HG02852 (cell line): ENCODE measurements around the gene MUSTN1.

Source experiments
- ATAC-seq: cut with Tn5 transposase; IDR thresholded peaks from one replicate; pipeline ENCODE4 v1.9.1; 2021; ENCODE audit warnings: mild to moderate bottlenecking, moderate library complexity; ENCODE audit not compliant: unreplicated experiment

Gene MUSTN1

DNA sequence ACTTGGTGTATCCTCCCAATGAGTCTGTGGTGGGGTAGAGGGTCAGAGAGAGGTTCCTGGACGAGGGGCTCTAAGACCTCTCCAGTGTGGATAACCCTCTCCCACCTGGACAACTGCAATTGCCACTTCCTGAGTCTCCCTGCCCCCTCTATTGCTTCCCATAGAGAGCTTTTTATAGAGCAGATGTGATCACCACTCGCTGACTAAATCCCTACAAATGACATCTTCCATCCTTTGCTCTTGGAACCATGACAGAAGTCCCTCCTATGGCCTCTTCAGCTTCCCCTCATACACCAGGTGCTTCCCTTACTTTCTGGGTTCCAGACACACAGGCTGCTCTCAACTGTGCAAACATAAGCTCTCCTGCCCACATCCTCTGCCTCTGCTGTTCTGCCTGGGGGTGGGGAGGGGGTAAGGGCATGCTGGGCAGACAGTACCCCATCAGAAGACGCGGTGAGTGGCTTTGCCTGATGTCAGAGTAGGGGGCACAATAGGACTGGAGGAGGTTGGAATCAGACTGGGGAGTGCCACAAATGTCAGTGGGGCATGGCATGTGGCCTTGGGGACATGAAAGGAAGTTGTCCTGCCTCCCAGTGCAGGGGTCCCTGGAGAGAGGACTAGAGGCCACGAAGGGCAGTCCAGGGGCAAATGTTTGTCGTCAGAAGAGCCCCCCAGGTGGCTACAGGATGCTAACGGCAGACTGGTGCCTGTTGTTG is 25.0 kb downstream of the MUSTN1 start:
- no peak for ATAC-seq

DNA sequence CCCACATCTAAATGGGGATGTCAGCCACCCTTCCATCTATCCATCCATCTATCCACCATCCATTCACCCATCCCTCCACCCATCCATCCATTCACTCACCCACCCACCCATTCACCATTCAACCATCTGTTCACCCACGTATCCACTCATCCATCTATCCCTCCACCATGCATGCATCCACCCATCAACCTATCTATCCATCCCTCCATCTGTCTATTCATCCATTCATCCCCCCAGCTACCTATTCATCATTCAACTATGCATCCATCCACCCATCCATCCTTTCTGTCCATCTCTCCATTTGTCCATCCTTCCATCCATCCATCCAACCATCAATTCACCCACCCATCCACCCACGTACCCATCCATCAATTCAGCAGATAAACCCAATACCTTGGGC is 25.7 kb downstream of the MUSTN1 start:
- no peak for ATAC-seq

DNA sequence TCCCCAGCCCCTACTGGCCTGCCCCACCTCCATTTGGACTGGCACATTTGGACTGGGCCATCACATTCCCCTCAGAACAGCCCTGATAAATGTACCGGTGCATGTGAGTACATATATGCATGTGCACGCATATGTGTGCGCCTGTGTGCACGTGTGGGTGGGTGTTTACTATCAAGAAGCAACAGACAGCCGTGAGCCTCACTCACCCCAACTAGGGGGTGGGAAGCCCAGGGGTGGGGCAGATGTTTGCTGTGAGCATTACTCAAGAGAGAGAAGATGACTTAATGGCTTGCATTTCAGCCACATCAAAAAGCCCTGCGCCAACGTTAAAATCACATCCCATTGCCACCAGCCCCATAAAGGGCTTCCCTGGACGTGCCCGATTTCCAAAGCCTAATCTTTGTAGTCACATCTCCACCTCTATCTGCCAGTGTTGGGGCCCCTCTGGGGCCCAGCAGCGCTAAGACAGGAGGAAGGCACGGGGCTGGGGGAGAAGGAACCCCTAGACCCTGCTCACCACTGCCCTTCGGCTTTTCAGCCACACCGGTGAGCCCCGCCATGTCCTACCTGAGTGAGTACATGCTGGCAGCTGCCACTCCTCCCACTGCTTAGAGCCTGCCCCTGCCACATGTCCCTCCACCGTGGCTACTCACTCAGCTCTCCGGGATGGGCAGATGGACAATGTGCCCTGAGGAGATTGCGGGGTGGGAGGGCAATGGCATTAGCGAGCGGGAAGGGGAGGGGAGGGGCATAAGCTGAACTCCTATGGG is 29.4 kb downstream of the MUSTN1 start:
- no peak for ATAC-seq

DNA sequence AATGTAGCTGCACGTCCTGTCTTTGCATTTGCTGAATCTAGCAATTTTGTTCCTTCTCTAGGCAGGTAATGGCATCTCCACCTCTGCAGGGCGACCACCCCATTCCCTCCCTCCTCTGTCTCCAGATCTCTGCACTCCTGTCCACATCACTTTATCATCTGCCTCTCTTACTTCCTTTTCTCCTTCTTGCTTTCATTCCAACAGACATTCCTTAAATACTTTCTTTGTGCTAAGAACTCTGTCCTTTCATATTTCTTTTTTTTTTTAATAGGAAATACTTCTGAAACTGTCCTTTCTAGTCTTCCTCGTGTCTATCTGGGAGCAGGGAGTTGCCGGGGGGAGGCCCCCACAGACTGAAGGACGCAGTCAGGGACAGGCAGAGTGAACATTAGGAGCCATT is 33.0 kb downstream of the MUSTN1 start:
- no peak for ATAC-seq

- ATAC-seq: no peak
Measured at GRCh38 chr3:52800079-52800478, 34.7 kb downstream of the MUSTN1 start.

DNA sequence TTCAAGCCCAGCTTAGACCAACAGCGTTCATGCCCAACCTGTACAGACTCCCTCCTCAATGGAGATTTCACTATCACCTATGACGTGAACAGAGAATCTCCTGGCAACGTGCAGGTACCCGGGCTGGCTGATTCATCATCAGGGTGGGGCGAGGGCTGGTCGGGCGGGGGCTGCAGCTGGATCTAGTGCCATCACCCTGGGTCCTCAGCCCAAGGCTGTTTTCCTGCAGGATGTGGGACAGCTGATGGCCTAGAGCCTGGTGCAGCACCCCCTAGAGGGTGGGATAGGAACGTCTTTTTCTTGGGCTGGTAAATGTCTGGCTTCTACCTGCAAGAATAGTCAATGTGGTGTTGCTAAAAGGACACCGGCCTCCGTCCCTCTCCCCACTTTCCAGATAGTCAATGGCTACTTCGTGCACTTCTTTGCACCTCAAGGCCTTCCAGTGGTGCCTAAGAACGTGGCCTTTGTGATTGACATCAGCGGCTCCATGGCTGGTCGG is 35.8 kb downstream of the MUSTN1 start:
- ATAC-seq: no peak

GRCh38 chr3:52798376-52798977 is 36.3 kb downstream of the MUSTN1 start:
- ATAC-seq: no peak

- no peak for ATAC-seq
Measured at GRCh38 chr3:52796411-52796810, 38.4 kb downstream of the MUSTN1 start.

GRCh38 chr3:52795298-52795900 is 39.4 kb downstream of the MUSTN1 start:
- no peak for ATAC-seq

GRCh38 chr3:52794612-52795099 is 40.2 kb downstream of the MUSTN1 start, which contains the start of gene ITIH3:
Gene ITIH3 (plus strand): TSS chr3:52794796. CDS start chr3:52794804, 8 bp downstream.
- ATAC-seq: no peak

DNA sequence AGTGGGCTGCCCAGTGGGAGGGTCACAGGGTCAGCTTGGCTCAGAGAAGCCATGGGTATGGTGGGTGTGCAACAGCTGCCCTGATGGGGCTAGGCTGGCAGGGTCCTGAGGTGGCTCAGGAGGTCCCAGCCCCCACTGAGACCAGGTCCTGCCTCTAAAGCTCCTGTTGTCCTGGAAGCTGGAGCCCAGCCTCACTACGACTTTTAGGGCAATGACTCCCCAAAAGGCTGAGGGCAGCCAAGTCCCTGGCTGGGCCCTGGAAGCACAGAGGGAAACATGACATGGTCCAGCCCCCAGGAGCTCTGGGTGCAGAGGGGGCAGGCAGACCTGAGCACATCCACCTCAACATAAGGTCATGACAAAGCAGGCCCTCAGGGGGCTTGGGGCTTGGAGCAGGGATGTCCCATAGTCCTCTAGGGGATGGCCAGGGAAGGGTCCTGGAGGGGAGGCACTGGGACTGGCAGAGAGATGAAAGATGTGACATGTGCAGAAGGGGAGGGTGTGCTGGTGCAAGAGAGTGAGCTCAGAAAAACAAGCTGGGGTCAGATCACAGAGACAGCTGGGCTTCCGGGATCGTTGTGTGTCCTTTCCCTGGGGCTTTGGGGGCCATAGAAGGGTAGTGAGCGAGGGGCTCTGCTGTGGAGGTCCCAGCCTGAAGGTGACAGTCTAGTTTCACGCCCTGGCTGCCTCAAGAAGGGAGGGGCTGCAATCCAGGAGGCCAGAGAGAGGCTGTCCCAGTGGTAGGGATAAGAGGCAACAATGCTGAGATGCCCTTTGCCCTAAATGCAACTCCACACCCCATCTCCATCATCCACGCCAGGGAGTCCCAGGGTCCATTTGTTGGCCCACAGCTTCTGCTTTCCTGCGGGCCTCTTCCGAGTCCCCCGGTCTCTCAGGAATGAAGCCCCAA is 40.9 kb downstream of the MUSTN1 start:
- ATAC-seq: no peak

GRCh38 chr3:52792961-52793695 is 41.7 kb downstream of the MUSTN1 start:
- ATAC-seq: no peak

DNA sequence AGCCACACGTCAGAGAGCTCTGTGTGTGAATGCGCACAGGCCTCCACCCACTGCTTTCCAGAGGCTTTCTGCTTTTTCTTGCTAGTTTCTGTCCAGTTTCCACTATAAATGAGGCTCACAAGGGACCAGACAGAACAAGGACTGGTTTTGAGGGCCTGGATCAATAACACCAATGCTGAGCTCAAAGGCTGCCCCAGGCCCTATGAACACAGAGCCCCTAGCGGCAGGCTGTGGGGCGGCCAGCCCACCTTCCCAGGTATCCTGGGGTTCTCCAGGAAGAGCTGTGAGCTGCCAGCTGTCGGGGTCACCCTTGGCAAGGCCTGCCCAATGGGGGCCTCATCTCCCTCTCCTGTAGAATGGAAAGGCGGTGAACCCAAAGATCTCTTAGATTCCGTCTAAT is 42.4 kb downstream of the MUSTN1 start:
- no peak for ATAC-seq

DNA sequence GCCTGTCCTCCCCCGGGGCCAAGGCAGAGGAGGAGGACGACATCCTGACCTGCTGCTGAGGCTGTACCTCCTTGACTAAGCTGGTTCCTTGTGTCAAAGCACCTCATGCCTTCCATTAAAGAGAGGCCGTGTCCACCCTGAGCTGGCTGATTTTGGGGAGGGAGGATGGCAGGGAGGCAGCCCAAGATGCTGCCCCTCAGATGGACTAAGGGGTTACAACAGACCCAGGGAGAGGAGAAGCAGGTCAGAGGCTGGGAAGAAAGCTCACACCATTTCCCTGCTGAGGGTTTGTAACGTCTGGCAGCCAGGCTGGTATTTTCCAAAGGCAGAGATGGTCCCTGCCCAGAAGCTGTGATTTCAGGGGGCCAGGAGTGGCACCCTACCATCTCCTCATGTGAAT is 42.9 kb downstream of the MUSTN1 start:
- no peak for ATAC-seq

DNA sequence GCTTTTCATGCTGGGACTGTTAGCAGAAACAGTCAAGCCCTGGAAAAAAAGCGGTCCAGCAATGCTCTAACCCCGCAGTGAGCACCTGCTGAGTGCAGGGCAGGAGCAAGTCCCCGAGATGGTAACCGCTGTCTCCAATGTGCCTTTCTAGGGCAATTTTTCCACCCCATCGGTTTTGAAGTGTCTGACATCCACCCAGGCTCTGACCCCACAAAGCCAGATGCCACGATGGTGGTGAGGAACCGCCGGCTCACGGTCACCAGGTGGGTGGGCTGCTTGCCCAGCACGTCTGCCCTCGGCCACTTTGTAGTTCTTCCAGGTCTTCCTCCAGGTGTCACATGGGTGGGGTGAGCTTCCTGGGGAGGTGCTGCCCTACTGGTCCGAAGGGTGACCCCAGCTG is 43.5 kb downstream of the MUSTN1 start:
- ATAC-seq: no peak

GRCh38 chr3:52790741-52791140 is 44.1 kb downstream of the MUSTN1 start:
- ATAC-seq: no peak

GRCh38 chr3:52790337-52790736 is 44.5 kb downstream of the MUSTN1 start:
- no peak for ATAC-seq

GRCh38 chr3:52789746-52790040 is 45.1 kb downstream of the MUSTN1 start:
- ATAC-seq: no peak

- ATAC-seq: no peak
Measured at GRCh38 chr3:52788890-52789745, 45.7 kb downstream of the MUSTN1 start.
